GM12878 (cell line): ENCODE measurements around the gene GMPPA. TPM values are rescaled to one million over a fixed set of nuclear protein-coding genes. Genes with fewer than 3 reads are reported as not detected.

ENCODE experiments used
- BMI1 ChIP-seq: fragments of 450-650 bp; IDR thresholded peaks from 2 replicates; pipeline ENCODE4 v1.6.1; 2016; ENCODE audit warnings: mild to moderate bottlenecking, moderate library complexity, borderline replicate concordance
- ELK1 ChIP-seq: IDR thresholded peaks from 2 replicates; pipeline ENCODE4 v1.6.1; 2012; ENCODE audit warnings: low read depth, low read length, improper control_type of control experiment
- SREBF1 ChIP-seq: IDR thresholded peaks from 2 replicates; pipeline ENCODE4 v1.6.1; 2012; ENCODE audit warnings: mild to moderate bottlenecking, low read length
- ZNF217 ChIP-seq: fragments of 450-650 bp; IDR thresholded peaks from 2 replicates; pipeline ENCODE4 v1.6.1; 2017; ENCODE audit warnings: antibody characterized with exemption, mild to moderate bottlenecking
- ZNF622 ChIP-seq: fragments of 450-650 bp; IDR thresholded peaks from 2 replicates; pipeline ENCODE4 v1.6.1; 2017; ENCODE audit warnings: mild to moderate bottlenecking, inconsistent platforms
- polyA plus RNA-seq, 11 experiments: library from polyadenylated mRNA; depleted of rRNA in 4 of 11; unstranded in 6 of 11; stranded (reverse) in 5 of 11; fragments of >200 nt; fragmentation: Nextera tagmentation in 4 of 11; fragmentation: Illumina TruSeq in 1 of 11; extraction: Ambion mirVana in 4 of 11; extraction: Trizol in 1 of 11; gene quantifications; 1 replicate in 1 of 11; 2 replicates in 10 of 11; pipeline versions ENCODE4 v1.2.1 to v1.2.3, GENCODE V29; 2011 to 2016; ENCODE audit warnings: inconsistent platforms in 2 of 11, missing spikeins in 2 of 11, low read depth in 1 of 11
- total RNA-seq, 4 experiments: library from RNA; depleted of rRNA in 3 of 4; stranded (reverse); fragments of >200 nt in 3 of 4; fragmentation: Illumina TruSeq in 1 of 4; extraction: Trizol in 1 of 4; gene quantifications; 2 replicates each; pipeline versions ENCODE4 v1.2.1 to v1.2.3, GENCODE V29; 2013 to 2021
- TF ChIP-seq, protein P1 (sequence below): fragments of 450-650 bp; IDR thresholded peaks from 2 replicates; pipeline ENCODE4 v1.6.1; 2016; ENCODE audit warnings: mild to moderate bottlenecking, moderate library complexity, borderline replicate concordance
- TF ChIP-seq, protein P2 (sequence below): fragments of 450-650 bp; IDR thresholded peaks from 2 replicates; pipeline ENCODE4 v1.6.1; 2017; ENCODE audit warnings: mild to moderate bottlenecking, moderate library complexity

The GMPPA gene
- total and polyA plus RNA-seq, 10 of the 15 experiments (the other 5 are each of a cell fraction or from before 2014, with no cell fraction given) = 1.9 to 83.2 (median 45.0) TPM

DNA sequence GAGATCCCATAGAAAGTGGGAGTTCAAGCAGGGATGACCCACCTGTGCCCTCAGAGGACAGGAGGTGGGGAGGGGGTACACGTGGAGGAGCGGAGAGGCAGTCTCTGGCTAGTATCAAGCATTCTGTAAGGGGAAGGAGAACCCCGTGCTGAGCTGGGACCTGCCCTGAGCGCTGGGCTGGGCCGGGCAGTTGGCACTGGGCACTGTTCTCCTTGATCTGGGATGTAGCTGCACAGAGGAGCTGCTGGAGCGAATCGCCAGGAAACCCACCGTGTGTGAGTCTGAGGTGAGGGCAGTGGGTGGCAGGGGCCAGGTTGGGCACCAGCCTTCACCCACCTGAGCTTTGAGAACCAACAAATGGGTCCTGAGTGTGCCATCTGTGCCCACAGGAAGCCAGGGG lies 19.8 kb upstream of the GMPPA start (continued):
- TF ChIP-seq, protein P1, sequence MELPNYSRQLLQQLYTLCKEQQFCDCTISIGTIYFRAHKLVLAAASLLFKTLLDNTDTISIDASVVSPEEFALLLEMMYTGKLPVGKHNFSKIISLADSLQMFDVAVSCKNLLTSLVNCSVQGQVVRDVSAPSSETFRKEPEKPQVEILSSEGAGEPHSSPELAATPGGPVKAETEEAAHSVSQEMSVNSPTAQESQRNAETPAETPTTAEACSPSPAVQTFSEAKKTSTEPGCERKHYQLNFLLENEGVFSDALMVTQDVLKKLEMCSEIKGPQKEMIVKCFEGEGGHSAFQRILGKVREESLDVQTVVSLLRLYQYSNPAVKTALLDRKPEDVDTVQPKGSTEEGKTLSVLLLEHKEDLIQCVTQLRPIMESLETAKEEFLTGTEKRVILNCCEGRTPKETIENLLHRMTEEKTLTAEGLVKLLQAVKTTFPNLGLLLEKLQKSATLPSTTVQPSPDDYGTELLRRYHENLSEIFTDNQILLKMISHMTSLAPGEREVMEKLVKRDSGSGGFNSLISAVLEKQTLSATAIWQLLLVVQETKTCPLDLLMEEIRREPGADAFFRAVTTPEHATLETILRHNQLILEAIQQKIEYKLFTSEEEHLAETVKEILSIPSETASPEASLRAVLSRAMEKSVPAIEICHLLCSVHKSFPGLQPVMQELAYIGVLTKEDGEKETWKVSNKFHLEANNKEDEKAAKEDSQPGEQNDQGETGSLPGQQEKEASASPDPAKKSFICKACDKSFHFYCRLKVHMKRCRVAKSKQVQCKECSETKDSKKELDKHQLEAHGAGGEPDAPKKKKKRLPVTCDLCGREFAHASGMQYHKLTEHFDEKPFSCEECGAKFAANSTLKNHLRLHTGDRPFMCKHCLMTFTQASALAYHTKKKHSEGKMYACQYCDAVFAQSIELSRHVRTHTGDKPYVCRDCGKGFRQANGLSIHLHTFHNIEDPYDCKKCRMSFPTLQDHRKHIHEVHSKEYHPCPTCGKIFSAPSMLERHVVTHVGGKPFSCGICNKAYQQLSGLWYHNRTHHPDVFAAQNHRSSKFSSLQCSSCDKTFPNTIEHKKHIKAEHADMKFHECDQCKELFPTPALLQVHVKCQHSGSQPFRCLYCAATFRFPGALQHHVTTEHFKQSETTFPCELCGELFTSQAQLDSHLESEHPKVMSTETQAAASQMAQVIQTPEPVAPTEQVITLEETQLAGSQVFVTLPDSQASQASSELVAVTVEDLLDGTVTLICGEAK = no peak
- no peak for TF ChIP-seq SREBF1
- no peak for TF ChIP-seq BMI1
- no peak for TF ChIP-seq ELK1
- no peak for TF ChIP-seq ZNF217
- TF ChIP-seq, protein P2, sequence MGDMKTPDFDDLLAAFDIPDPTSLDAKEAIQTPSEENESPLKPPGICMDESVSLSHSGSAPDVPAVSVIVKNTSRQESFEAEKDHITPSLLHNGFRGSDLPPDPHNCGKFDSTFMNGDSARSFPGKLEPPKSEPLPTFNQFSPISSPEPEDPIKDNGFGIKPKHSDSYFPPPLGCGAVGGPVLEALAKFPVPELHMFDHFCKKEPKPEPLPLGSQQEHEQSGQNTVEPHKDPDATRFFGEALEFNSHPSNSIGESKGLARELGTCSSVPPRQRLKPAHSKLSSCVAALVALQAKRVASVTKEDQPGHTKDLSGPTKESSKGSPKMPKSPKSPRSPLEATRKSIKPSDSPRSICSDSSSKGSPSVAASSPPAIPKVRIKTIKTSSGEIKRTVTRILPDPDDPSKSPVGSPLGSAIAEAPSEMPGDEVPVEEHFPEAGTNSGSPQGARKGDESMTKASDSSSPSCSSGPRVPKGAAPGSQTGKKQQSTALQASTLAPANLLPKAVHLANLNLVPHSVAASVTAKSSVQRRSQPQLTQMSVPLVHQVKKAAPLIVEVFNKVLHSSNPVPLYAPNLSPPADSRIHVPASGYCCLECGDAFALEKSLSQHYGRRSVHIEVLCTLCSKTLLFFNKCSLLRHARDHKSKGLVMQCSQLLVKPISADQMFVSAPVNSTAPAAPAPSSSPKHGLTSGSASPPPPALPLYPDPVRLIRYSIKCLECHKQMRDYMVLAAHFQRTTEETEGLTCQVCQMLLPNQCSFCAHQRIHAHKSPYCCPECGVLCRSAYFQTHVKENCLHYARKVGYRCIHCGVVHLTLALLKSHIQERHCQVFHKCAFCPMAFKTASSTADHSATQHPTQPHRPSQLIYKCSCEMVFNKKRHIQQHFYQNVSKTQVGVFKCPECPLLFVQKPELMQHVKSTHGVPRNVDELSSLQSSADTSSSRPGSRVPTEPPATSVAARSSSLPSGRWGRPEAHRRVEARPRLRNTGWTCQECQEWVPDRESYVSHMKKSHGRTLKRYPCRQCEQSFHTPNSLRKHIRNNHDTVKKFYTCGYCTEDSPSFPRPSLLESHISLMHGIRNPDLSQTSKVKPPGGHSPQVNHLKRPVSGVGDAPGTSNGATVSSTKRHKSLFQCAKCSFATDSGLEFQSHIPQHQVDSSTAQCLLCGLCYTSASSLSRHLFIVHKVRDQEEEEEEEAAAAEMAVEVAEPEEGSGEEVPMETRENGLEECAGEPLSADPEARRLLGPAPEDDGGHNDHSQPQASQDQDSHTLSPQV = no peak
- no peak for TF ChIP-seq ZNF622
